ENCODE measurements around the gene TNFRSF6B. TPM values are rescaled to one million over a fixed set of nuclear protein-coding genes. Genes with fewer than 3 reads are reported as not detected.

Gene TNFRSF6B
- total RNA-seq, 4 donors from 2014 or later, result 2.1 to 16.1 (median 11.1) TPM

DNA sequence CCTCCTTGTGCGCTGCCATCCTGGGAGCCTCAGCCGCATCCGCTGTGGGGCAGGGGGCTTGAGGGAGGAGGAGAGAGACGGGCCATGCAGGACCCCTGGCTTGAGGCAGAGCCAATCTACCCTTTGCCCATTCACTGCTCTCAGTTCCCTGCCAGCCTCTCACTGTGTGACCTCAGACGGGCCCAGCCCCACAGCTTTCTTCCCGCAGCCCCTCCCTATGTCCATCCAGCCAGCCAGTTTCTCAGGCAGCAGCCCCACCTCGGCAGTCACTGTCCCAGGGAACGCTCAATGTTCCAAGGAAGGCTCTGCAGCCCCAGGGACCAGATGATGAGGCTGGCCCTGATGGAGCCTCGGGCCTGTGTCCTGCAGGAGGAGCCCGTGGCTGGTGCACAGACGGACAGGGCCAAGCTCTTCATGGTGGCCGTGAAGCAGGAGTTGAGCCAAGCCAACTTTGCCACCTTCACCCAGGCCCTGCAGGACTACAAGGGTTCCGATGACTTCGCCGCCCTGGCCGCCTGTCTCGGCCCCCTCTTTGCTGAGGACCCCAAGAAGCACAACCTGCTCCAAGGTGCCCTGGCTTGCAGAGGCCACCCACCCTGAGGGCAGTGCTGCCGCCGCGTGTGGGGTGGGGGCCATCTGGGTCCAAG, 3.9 kb upstream of the TNFRSF6B start:
- Histone ChIP-seq H3K4me3 (no peak overlapping the region), H3K27ac (peak overlapping the region; percentile 20), H3K36me3 (no peaks in the 10 kb centered on the region), H3K4me1 (peaks cover 78% of the 10 kb centered on the region), H3K9me3 (no peaks in the 10 kb centered on the region), H3K27me3 (no peaks in the 10 kb centered on the region)
- TF ChIP-seq, protein P1, sequence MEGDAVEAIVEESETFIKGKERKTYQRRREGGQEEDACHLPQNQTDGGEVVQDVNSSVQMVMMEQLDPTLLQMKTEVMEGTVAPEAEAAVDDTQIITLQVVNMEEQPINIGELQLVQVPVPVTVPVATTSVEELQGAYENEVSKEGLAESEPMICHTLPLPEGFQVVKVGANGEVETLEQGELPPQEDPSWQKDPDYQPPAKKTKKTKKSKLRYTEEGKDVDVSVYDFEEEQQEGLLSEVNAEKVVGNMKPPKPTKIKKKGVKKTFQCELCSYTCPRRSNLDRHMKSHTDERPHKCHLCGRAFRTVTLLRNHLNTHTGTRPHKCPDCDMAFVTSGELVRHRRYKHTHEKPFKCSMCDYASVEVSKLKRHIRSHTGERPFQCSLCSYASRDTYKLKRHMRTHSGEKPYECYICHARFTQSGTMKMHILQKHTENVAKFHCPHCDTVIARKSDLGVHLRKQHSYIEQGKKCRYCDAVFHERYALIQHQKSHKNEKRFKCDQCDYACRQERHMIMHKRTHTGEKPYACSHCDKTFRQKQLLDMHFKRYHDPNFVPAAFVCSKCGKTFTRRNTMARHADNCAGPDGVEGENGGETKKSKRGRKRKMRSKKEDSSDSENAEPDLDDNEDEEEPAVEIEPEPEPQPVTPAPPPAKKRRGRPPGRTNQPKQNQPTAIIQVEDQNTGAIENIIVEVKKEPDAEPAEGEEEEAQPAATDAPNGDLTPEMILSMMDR (IDR thresholded peaks at IDR 0.05), result no peak
- TF ChIP-seq POLR2AphosphoS5 (IDR thresholded peaks at IDR 0.05) (no peak), POLR2A (IDR thresholded peaks at IDR 0.05) (no peak), EP300 (IDR thresholded peaks at IDR 0.05) (no peak)
- 46% methylated on average over 15 of the region's 20 CpGs for WGBS
- peak in 1 of 2 donors; percentile 62 for DNase-seq (ENCODE audit: low spot score in 2 of 2)

GRCh38 chr20:63693083-63693732, 3.2 kb upstream of the TNFRSF6B start:
- Histone ChIP-seq H3K27me3 (no peaks in the 10 kb centered on the region), H3K27ac (no peak overlapping the region), H3K36me3 (no peaks in the 10 kb centered on the region), H3K9me3 (no peaks in the 10 kb centered on the region), H3K4me1 (peaks cover 78% of the 10 kb centered on the region), H3K4me3 (no peak overlapping the region)
- DNase-seq (ENCODE audit: low spot score in 2 of 2), result peak in 1 of 2 donors; percentile 63
- TF ChIP-seq POLR2A (IDR thresholded peaks at IDR 0.05), result no peak
- no peak for TF ChIP-seq POLR2AphosphoS5 (IDR thresholded peaks at IDR 0.05)
- 86% methylated on average over 9 of the region's 10 CpGs for WGBS

DNA sequence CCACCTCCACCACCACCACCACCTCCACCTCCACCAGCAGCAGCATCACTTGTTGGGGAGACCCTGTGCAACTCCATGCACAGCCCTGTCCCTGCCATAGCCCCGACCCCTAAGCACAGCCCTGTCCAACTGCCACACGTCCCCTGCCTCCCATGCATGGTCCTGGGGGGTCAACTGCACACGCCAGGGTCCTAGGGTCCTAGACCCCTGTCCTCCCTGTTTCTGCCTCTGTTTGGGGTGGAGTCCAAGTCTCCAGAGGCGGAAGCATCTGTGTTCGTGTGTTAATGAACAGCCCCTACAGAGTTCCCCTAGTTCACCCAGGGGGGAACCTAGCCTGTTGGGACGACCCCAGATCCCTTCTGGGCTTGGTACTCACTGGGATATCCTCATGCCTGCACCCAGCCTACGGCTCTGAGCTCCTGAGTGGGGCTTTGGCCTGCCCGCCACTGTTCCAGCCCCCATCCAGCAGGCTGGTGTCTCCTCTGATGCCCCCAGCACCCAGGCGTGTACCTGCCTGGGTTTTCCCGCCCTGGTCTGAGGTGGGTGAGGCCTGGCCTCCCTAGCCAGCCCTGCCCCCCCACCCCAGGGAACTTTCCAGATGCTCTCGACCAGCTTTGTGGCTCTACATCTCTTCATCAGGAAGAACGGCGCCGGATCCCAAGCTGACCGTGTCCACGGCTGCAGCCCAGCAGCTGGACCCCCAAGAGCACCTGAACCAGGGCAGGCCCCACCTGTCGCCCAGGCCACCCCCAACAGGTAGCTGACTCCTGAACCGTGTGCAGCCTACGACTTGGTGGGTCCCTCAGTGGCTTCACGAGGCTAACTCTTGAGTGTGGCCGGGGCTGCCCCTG, 2.5 kb upstream of the TNFRSF6B start:
- peak in 1 of 2 donors; percentile 59 for DNase-seq (ENCODE audit: low spot score in 2 of 2)
- WGBS, result 93% methylated on average over 6 of the region's 21 CpGs
- no peaks in the 10 kb centered on the region for H3K27me3 ChIP-seq
- H3K27ac ChIP-seq, result no peak overlapping the region
- H3K4me3 ChIP-seq, result no peak overlapping the region
- H3K9me3 ChIP-seq, result no peaks in the 10 kb centered on the region
- H3K36me3 ChIP-seq, result no peaks in the 10 kb centered on the region
- H3K4me1 ChIP-seq, result peaks cover 83% of the 10 kb centered on the region
- TF ChIP-seq EP300 (IDR thresholded peaks at IDR 0.05) (no peak), POLR2AphosphoS5 (IDR thresholded peaks at IDR 0.05) (no peak)

DNA sequence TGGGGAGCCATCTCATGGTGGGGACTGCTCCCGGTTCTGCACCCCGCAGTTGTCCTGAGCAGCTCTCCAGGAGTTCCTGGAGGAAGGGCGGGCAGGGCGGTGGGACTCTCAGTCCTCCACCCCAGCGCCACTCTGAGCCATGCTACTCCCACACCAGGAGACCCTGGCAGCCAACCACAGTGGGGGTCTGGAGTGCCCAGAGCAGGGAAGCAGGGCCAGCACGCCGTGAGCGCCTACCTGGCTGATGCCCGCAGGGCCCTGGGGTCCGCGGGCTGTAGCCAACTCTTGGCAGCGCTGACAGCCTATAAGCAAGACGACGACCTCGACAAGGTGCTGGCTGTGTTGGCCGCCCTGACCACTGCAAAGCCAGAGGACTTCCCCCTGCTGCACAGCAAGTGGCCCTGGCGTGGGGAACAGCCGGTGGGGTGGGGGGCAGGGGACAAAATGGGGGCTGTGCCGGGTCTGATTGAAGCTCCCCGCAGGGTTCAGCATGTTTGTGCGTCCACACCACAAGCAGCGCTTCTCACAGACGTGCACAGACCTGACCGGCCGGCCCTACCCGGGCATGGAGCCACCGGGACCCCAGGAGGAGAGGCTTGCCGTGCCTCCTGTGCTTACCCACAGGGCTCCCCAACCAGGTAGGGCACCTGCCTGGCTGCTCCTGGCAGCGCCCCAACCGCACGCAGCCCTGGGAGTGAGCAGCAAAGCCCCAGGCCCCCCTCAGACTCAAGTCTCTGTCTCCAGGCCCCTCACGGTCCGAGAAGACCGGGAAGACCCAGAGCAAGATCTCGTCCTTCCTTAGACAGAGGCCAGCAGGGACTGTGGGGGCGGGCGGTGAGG, 1.6 kb upstream of the TNFRSF6B start:
- TF ChIP-seq POLR2AphosphoS5 (IDR thresholded peaks at IDR 0.05), result no peak
- TF ChIP-seq, protein P1 (IDR thresholded peaks at IDR 0.05), result no peak
- no peak for TF ChIP-seq EP300 (IDR thresholded peaks at IDR 0.05)
- TF ChIP-seq POLR2A (IDR thresholded peaks at IDR 0.05), result no peak
- no peaks in the 10 kb centered on the region for H3K27me3 ChIP-seq
- H3K36me3 ChIP-seq, result peaks cover 3% of the 10 kb centered on the region
- H3K9me3 ChIP-seq, result no peaks in the 10 kb centered on the region
- WGBS, result 79% methylated on average over 12 of the region's 37 CpGs
- H3K4me1 ChIP-seq, result peaks cover 84% of the 10 kb centered on the region
- peak in 1 of 2 donors; percentile 59 for DNase-seq (ENCODE audit: low spot score in 2 of 2)
- H3K4me3 ChIP-seq, result no peak overlapping the region
- no peak overlapping the region for H3K27ac ChIP-seq

- 35% methylated on average over 5 of the region's 25 CpGs for WGBS
- Histone ChIP-seq H3K4me3 (no peak overlapping the region), H3K27ac (no peak overlapping the region), H3K4me1 (peaks cover 80% of the 10 kb centered on the region), H3K27me3 (no peaks in the 10 kb centered on the region), H3K9me3 (no peaks in the 10 kb centered on the region), H3K36me3 (peaks cover 4% of the 10 kb centered on the region)
- TF ChIP-seq POLR2AphosphoS5 (IDR thresholded peaks at IDR 0.05) (no peak), EP300 (IDR thresholded peaks at IDR 0.05) (no peak), POLR2A (IDR thresholded peaks at IDR 0.05) (no peak)
- DNase-seq (ENCODE audit: low spot score in 2 of 2), result peak in 1 of 2 donors; percentile 69
Measured at GRCh38 chr20:63695424-63696305, 787 bp upstream of the TNFRSF6B start.

Measured in suprapubic skin (tissue), 4 donors.